Spleen (tissue), 11 donors: ENCODE results near the gene PANX2. TPM values are rescaled to one million over a fixed set of nuclear protein-coding genes. Genes with fewer than 3 reads are reported as not detected.
A peak's percentile ranks its signal among the peaks of the same experiment; 100 is the strongest.

ENCODE experiments used
- DNase-seq: peaks from one replicate; pipeline ENCODE4 v3.0.0-alpha.2; 2020
- H3K27ac ChIP-seq, 8 donors: fragments of 200-600 bp; sonication (generic) in 7 of 8; 1 replicate in 4 of 8; 2 replicates in 4 of 8; pipeline versions ENCODE4 v1.5.0 to v1.8.0; 2016 to 2021; ENCODE audit warnings: inconsistent platforms in 4 of 8, mild to moderate bottlenecking in 4 of 8, moderate library complexity in 1 of 8
- H3K27me3 ChIP-seq, 7 donors: fragments of 200-600 bp; sonication (generic) in 6 of 7; replicated peaks in 1 of 7; 1 replicate in 4 of 7; 2 replicates in 3 of 7; pipeline versions ENCODE4 v1.5.0 to v1.8.0; 2016 to 2021; ENCODE audit warnings: inconsistent platforms in 3 of 7, mild to moderate bottlenecking in 1 of 7
- H3K36me3 ChIP-seq, 6 donors: fragments of 200-600 bp; sonication (generic) in 5 of 6; 1 replicate in 4 of 6; 2 replicates in 2 of 6; pipeline versions ENCODE4 v1.5.0 to v1.8.0; 2016 to 2021; ENCODE audit warnings: inconsistent platforms in 2 of 6
- H3K4me1 ChIP-seq, 6 donors: fragments of 200-600 bp; sonication (generic) in 5 of 6; 1 replicate in 3 of 6; 2 replicates in 3 of 6; pipeline versions ENCODE4 v1.5.0 to v1.8.0; 2016 to 2021; ENCODE audit warnings: inconsistent platforms in 3 of 6
- H3K4me3 ChIP-seq, 8 donors: fragments of 200-600 bp; sonication (generic) in 7 of 8; 1 replicate in 4 of 8; 2 replicates in 4 of 8; pipeline versions ENCODE4 v1.5.0 to v1.8.0; 2016 to 2021; ENCODE audit warnings: inconsistent platforms in 4 of 8, mild to moderate bottlenecking in 4 of 8, moderate library complexity in 2 of 8
- H3K9me3 ChIP-seq, 8 donors: fragments of 200-600 bp; sonication (generic) in 7 of 8; 1 replicate in 4 of 8; 2 replicates in 4 of 8; pipeline versions ENCODE4 v1.5.0 to v1.8.0; 2016 to 2021; ENCODE audit warnings: inconsistent platforms in 4 of 8
- CTCF ChIP-seq, 11 experiments: fragments of 200-600 bp in 7 of 11; fragments of 450-650 bp in 4 of 11; sonication (generic) in 4 of 11; IDR thresholded peaks in 8 of 11; conservative IDR thresholded peaks in 3 of 11; 1 replicate in 7 of 11; 2 replicates in 4 of 11; pipeline versions ENCODE4 v1.4.0 to v1.8.0; 2016 to 2021; ENCODE audit warnings: antibody characterized with exemption in 11 of 11, inconsistent platforms in 4 of 11, mild to moderate bottlenecking in 1 of 11
- POLR2A ChIP-seq, 3 donors: fragments of 450-650 bp; IDR thresholded peaks; one replicate each; pipeline ENCODE4 v1.5.1; 2017; ENCODE audit warnings: antibody characterized with exemption in 3 of 3, mild to moderate bottlenecking in 1 of 3
- POLR2AphosphoS5 ChIP-seq, 3 donors: sonication (generic); formaldehyde crosslinking; IDR thresholded peaks; one replicate each; pipeline ENCODE4 v1.5.1; 2017; ENCODE audit warnings: antibody characterized with exemption in 3 of 3
- WGBS, 5 donors: extraction: QIAGEN DNeasy Blood & Tissue Kit in 3 of 5; methylation state at CpG; one replicate each; pipeline versions ENCODE4 v1.1.5 to v1.1.7; 2013 to 2018; 5-methylcytosine and 5-hydroxymethylcytosine counted together
- intact Hi-C: fragments of 100-400 bp; cut with DNase I; formaldehyde crosslinking; loops from one replicate; pipeline ENCODE4 v1.15.0; 2023; ENCODE audit warnings: low total_unique reads
- polyA plus RNA-seq, 3 donors: library from polyadenylated mRNA; stranded (reverse); fragments of 200-250 nt; gene quantifications; one replicate each; pipeline ENCODE4 v1.2.1, GENCODE V29; 2013
- total RNA-seq, 7 donors: library from RNA; depleted of rRNA in 3 of 7; stranded (reverse); fragments of >200 nt in 3 of 7; fragmentation: NEBNext Ultra II Directional in 4 of 7; extraction: Animal tissue kit (Norgen Biotek cat#: 25700) in 4 of 7; gene quantifications; one replicate each; pipeline versions ENCODE4 v1.1.0 to v1.2.1, GENCODE V29; 2016 to 2021
- donor health status: healthy with polysubstance abuse.
- donor health status: DM: no; HTN: no; CAD: no; lungs with moderate emphysema.
- donor health status: DM: no; HTN: no; CAD: no.
- donor health status: Bipolar disorder and iron deficiency.
- donor health status: healthy.
- donor health status: DM: no; HTN: no; CAD: no.
- donor health status: DM: yes; HTN: yes; CAD: no.

Gene PANX2
- total and polyA plus RNA-seq, 10 donors = 0.11 to 4.6 (median 1.6) TPM

- Histone ChIP-seq H3K36me3 (no peaks in the 10 kb centered on the region), H3K9me3 (no peaks in the 10 kb centered on the region), H3K27me3 (peaks cover 0 to 80% (median 29%) of the 10 kb centered on the region in 7 donors), H3K4me3 (no peak overlapping the region), H3K27ac (no peak overlapping the region), H3K4me1 (peaks cover 0 to 44% (median 14%) of the 10 kb centered on the region in 6 donors)
- intact Hi-C loops = no loop called here
- TF ChIP-seq POLR2AphosphoS5 (IDR thresholded peaks at IDR 0.05) (no peak), POLR2A (IDR thresholded peaks at IDR 0.05) (no peak), CTCF (IDR thresholded peaks at IDR 0.05 in 8 of 11, conservative IDR thresholded peaks at IDR 0.05 in 3 of 11) (no peak)
- peak; percentile 74 for DNase-seq
- 95 to 97% (median 96%) methylated on average over 76 of the region's 76 CpGs for WGBS, 5 donors
Observed at GRCh38 chr22:50176850-50177536, 6.5 kb downstream of the PANX2 start.

GRCh38 chr22:50177537-50178470 is 7.3 kb downstream of the PANX2 start:
- TF ChIP-seq POLR2AphosphoS5 (IDR thresholded peaks at IDR 0.05) (peak; percentile 53 to 82 (median 69)), CTCF (IDR thresholded peaks at IDR 0.05 in 8 of 11, conservative IDR thresholded peaks at IDR 0.05 in 3 of 11) (no peak)
- WGBS, 5 donors = 54 to 80% (median 72%) methylated on average over 54 to 98 of the region's 98 CpGs
- peak overlapping the region in 1 of 8 donors; percentile 2 for H3K27ac ChIP-seq
- H3K4me3 ChIP-seq = no peak overlapping the region
- H3K4me1 ChIP-seq = peaks cover 0 to 36% (median 14%) of the 10 kb centered on the region in 6 donors
- DNase-seq = peak; percentile 81
- peaks cover 0 to 72% (median 24%) of the 10 kb centered on the region in 7 donors for H3K27me3 ChIP-seq
- H3K9me3 ChIP-seq = no peaks in the 10 kb centered on the region
- intact Hi-C loops = no loop called here
- H3K36me3 ChIP-seq = no peaks in the 10 kb centered on the region

- peaks cover 0 to 66% (median 23%) of the 10 kb centered on the region in 7 donors for H3K27me3 ChIP-seq
- peak; percentile 75 for DNase-seq
Observed at GRCh38 chr22:50178471-50178864, 7.9 kb downstream of the PANX2 start.

More at GRCh38 chr22:50178471-50178864, 7.9 kb downstream of the PANX2 start:
- intact Hi-C loops = no loop called here
- Histone ChIP-seq H3K9me3 (no peaks in the 10 kb centered on the region), H3K27ac (peak overlapping the region in 1 of 8 donors; percentile 2), H3K4me1 (peaks cover 0 to 35% (median 9%) of the 10 kb centered on the region in 6 donors), H3K36me3 (no peaks in the 10 kb centered on the region), H3K4me3 (no peak overlapping the region)
- TF ChIP-seq CTCF (IDR thresholded peaks at IDR 0.05 in 8 of 11, conservative IDR thresholded peaks at IDR 0.05 in 3 of 11) (no peak), POLR2AphosphoS5 (IDR thresholded peaks at IDR 0.05) (no peak), POLR2A (IDR thresholded peaks at IDR 0.05) (no peak)
- 31 to 69% (median 56%) methylated on average over 12 to 22 of the region's 22 CpGs for WGBS, 5 donors
